ENCODE results near the gene SPOCK3. TPM values are rescaled to one million over a fixed set of nuclear protein-coding genes. Genes with fewer than 3 reads are reported as not detected.

Gene SPOCK3
- total and polyA plus RNA-seq, 3 donors from 2014 or later = 0.16 to 1.5 (median 0.68) TPM

DNA sequence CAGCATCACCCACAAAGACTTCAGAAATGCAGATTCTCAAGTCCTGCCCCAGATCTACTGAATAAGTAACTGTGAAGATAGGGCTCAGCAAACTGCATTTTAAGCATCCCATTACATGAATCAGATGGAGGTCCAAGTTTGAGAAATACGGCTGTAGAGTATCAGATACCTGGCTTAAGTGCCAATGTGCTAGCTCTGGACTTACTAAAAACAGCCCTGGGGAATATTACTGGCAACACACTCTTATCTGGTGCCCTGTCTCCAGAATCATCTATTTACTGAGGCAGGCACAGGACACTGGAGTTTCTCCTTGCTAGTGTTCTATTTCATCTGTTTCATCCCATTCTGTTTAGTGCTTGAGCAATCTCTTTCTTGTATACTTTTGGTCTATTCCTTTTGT lies 105.1 kb downstream of the SPOCK3 start:
- Histone ChIP-seq H3K4me1 (no peaks in the 10 kb centered on the region), H3K9me3 (no peaks in the 10 kb centered on the region), H3K27me3 (no peaks in the 10 kb centered on the region), H3K27ac (no peak overlapping the region), H3K36me3 (ENCODE audit: low read depth, missing control alignments) (no peaks in the 10 kb centered on the region), H3K4me3 (no peak overlapping the region)
- no peak for DNase-seq
- WGBS, 2 donors = 89 to 94% methylated on average over 1 of the region's 1 CpG
- intact Hi-C loops (cut with DNase I; ENCODE audit: low total_unique reads) = no loop called here
- TF ChIP-seq, protein P1, sequence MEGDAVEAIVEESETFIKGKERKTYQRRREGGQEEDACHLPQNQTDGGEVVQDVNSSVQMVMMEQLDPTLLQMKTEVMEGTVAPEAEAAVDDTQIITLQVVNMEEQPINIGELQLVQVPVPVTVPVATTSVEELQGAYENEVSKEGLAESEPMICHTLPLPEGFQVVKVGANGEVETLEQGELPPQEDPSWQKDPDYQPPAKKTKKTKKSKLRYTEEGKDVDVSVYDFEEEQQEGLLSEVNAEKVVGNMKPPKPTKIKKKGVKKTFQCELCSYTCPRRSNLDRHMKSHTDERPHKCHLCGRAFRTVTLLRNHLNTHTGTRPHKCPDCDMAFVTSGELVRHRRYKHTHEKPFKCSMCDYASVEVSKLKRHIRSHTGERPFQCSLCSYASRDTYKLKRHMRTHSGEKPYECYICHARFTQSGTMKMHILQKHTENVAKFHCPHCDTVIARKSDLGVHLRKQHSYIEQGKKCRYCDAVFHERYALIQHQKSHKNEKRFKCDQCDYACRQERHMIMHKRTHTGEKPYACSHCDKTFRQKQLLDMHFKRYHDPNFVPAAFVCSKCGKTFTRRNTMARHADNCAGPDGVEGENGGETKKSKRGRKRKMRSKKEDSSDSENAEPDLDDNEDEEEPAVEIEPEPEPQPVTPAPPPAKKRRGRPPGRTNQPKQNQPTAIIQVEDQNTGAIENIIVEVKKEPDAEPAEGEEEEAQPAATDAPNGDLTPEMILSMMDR (IDR thresholded peaks at IDR 0.05) = no peak
- TF ChIP-seq POLR2A (IDR thresholded peaks at IDR 0.05) = no peak

DNA sequence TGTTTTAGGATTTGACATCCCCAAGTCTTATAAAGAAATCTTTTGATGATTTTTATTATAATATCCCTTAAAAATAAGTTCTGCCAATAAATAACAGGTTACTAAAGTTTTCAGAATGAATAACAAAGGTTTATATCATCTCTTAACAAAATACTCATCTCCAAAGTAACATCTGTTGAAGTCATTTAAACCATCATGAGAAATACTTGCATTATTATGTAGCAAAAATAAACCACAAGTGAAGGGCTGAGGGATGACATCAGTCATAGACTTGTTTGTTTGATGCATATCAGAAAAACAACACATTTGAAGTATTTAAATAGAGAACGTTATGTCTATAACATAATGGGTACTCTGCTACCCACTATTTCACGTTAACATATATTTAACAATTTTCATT lies 114.9 kb downstream of the SPOCK3 start:
- Histone ChIP-seq H3K27me3 (no peaks in the 10 kb centered on the region), H3K4me1 (no peaks in the 10 kb centered on the region), H3K9me3 (no peaks in the 10 kb centered on the region), H3K4me3 (no peak overlapping the region), H3K36me3 (ENCODE audit: low read depth, missing control alignments) (no peaks in the 10 kb centered on the region), H3K27ac (no peak overlapping the region)
- DNase-seq = no peak
- TF ChIP-seq POLR2A (IDR thresholded peaks at IDR 0.05) = no peak
- TF ChIP-seq, protein P1 (IDR thresholded peaks at IDR 0.05) = no peak
- 72 to 79% methylated on average over 2 of the region's 2 CpGs for WGBS, 2 donors
- intact Hi-C loops (cut with DNase I; ENCODE audit: low total_unique reads) = no loop called here

DNA sequence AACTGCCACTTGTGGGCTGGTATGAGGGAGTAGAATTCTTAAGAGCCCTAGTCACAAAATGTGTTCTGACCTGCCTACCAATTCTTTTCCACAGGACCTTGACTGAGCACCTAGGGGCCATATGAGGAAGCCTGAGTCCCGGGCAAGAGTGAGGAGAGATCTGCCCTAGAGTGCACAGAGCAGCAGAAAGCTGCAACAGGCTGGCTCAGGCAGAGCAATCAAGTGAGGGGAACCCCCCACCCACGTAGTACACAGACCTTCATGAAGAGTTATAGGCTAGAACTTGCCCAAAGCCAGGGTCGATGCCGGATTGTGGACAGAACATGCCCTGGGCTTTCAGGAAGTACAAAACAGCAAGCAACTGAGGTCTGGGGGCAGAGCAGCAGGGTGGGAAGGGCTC lies 117.0 kb downstream of the SPOCK3 start:
- Histone ChIP-seq H3K4me1 (no peaks in the 10 kb centered on the region), H3K4me3 (no peak overlapping the region), H3K27me3 (no peaks in the 10 kb centered on the region), H3K27ac (no peak overlapping the region), H3K36me3 (ENCODE audit: low read depth, missing control alignments) (no peaks in the 10 kb centered on the region), H3K9me3 (no peaks in the 10 kb centered on the region)
- intact Hi-C loops (cut with DNase I; ENCODE audit: low total_unique reads) = no loop called here
- no peak for DNase-seq
- TF ChIP-seq POLR2A (IDR thresholded peaks at IDR 0.05) = no peak
- TF ChIP-seq, protein P1 (IDR thresholded peaks at IDR 0.05) = no peak
- WGBS, 2 donors = 65 to 79% methylated on average over 4 of the region's 4 CpGs

DNA sequence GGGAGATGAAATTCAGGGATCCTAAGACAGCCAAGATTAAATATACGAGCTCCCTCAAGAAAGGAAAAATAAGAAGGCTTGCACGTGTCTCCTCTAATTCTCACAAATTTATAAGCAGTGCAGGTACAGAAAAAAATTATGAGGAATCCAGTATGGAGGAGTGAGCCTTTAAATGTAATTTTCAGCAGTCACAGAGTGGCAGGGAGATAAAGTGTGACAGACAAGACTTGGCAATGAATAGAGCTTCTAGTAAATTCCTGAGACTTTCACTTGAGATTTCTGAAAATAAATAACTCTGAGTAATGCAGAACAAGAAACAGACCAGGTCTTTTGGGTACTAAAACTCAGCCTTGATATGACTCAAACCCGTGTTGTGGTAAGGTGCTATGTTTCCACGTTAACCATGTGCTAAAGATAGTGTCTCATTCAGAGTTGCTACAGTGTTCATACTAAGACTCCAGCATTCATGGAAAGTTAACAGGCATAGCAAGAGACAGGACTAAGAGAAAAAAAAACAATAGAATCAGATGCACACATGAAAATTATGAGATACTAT lies 119.8 kb downstream of the SPOCK3 start:
- no peaks in the 10 kb centered on the region for H3K27me3 ChIP-seq
- no peaks in the 10 kb centered on the region for H3K36me3 ChIP-seq (ENCODE audit: low read depth, missing control alignments)
- H3K27ac ChIP-seq = no peak overlapping the region
- no peak overlapping the region for H3K4me3 ChIP-seq
- no peaks in the 10 kb centered on the region for H3K4me1 ChIP-seq
- WGBS, 2 donors = 55 to 57% methylated on average over 4 of the region's 4 CpGs
- H3K9me3 ChIP-seq = no peaks in the 10 kb centered on the region
- TF ChIP-seq, protein P1 (IDR thresholded peaks at IDR 0.05) = no peak
- no peak for TF ChIP-seq POLR2A (IDR thresholded peaks at IDR 0.05)
- no peak for DNase-seq
- intact Hi-C loops (cut with DNase I; ENCODE audit: low total_unique reads) = no loop called here

DNA sequence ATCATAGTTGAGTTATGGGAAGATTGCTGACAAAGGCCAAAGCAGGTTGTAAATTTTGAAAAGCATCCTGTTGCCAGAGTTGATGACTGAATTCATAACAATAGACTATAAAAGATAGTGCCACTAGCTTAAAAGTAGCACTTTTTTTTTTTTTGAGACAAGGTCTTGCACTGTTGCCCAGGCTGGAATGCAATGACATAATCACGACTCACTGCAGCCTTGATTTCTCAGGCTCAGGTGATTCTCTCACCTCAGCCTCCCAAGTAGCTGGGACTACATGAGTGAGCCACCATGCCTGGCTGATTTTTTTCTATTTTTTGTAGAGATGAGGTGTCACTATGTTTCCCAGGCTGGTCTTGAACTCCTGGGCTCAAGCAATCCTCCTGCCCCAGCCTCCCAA lies 122.7 kb downstream of the SPOCK3 start:
- Histone ChIP-seq H3K9me3 (no peaks in the 10 kb centered on the region), H3K4me1 (no peaks in the 10 kb centered on the region), H3K36me3 (ENCODE audit: low read depth, missing control alignments) (no peaks in the 10 kb centered on the region), H3K4me3 (no peak overlapping the region), H3K27ac (no peak overlapping the region), H3K27me3 (no peaks in the 10 kb centered on the region)
- no peak for TF ChIP-seq POLR2A (IDR thresholded peaks at IDR 0.05)
- TF ChIP-seq, protein P1 (IDR thresholded peaks at IDR 0.05) = no peak
- no peak for DNase-seq
- WGBS, 2 donors = 95 to 100% methylated on average over 1 of the region's 1 CpG
- intact Hi-C loops (cut with DNase I; ENCODE audit: low total_unique reads) = no loop called here
